K562 (cell line): ENCODE measurements around the gene CD1E.
"Not testable (repeated sequence)": the region's sequence is repeated elsewhere in the genome, so short reads cannot be mapped to it uniquely, and the experiment has no call there.

Experiments
- CCNT2 ChIP-seq: IDR thresholded peaks from 2 replicates; pipeline ENCODE4 v1.6.1; 2011; ENCODE audit warnings: borderline replicate concordance, low read depth, mild to moderate bottlenecking, moderate library complexity, mixed read lengths, low read length; ENCODE audit not compliant: insufficient read length; ENCODE audit errors: extremely low read depth
- ELF4 ChIP-seq: fragments of 450-650 bp; formaldehyde crosslinking; IDR thresholded peaks from 2 replicates; pipeline ENCODE4 v1.4.0; 2022; ENCODE audit warnings: missing genetic modification characterization
- JUN ChIP-seq, 2 experiments: sonication (generic) in 1 of 2; formaldehyde crosslinking in 1 of 2; IDR thresholded peaks; 2 replicates each; pipeline versions ENCODE4 v1.6.1 to v1.8.0; 2012 to 2022; ENCODE audit warnings: borderline replicate concordance in 2 of 2, mild to moderate bottlenecking in 2 of 2, improper control_type of control experiment in 1 of 2, low read depth in 1 of 2, low read length in 1 of 2, missing genetic modification reagents in 1 of 2
- MEF2A ChIP-seq: IDR thresholded peaks from 2 replicates; pipeline ENCODE4 v1.6.1; 2011; ENCODE audit warnings: low read depth, mild to moderate bottlenecking, low read length, moderate library complexity; ENCODE audit not compliant: control insufficient read depth
- NFYB ChIP-seq: IDR thresholded peaks from 2 replicates; pipeline ENCODE4 v1.6.1; 2011; ENCODE audit warnings: mild to moderate bottlenecking, moderate library complexity; ENCODE audit not compliant: insufficient read length; ENCODE audit errors: extremely low read depth
- PCBP1 ChIP-seq: fragments of 200-400 bp; formaldehyde crosslinking; IDR thresholded peaks from 2 replicates; pipeline ENCODE4 v1.6.1; 2018; ENCODE audit warnings: mild to moderate bottlenecking, low read depth, low read length; ENCODE audit not compliant: poor library complexity, severe bottlenecking
- PHB2 ChIP-seq: fragments of 450-650 bp; IDR thresholded peaks from 2 replicates; pipeline ENCODE4 v1.6.1; 2017; ENCODE audit warnings: low read depth
- PHF8 ChIP-seq: fragments of 200-600 bp; sonication (generic); IDR thresholded peaks from 2 replicates; pipeline ENCODE4 v1.6.1; 2012; ENCODE audit warnings: mixed run types, mild to moderate bottlenecking, inconsistent platforms, low read length, moderate library complexity, borderline replicate concordance
- POLR2AphosphoS5 ChIP-seq: IDR thresholded peaks from 2 replicates; pipeline ENCODE4 v1.6.1; 2011; ENCODE audit warnings: mild to moderate bottlenecking, low read depth, low read length, moderate library complexity; ENCODE audit not compliant: control insufficient read depth, insufficient read depth
- REST ChIP-seq, 2 experiments: fragments of 450-650 bp; formaldehyde crosslinking in 1 of 2; IDR thresholded peaks; 2 replicates each; pipeline versions ENCODE4 v1.4.0 to v1.6.1; 2014 to 2020; ENCODE audit warnings: mild to moderate bottlenecking in 2 of 2, borderline replicate concordance in 1 of 2, low read depth in 1 of 2
- ZNF77 ChIP-seq: fragments of 250-450 bp; sonication (Bioruptor Pico); IDR thresholded peaks from 2 replicates; pipeline ENCODE4 v1.5.0; 2020
- TF ChIP-seq, protein P1 (sequence below), 3 experiments: IDR thresholded peaks in 2 of 3; conservative IDR thresholded peaks in 1 of 3; 2 replicates each; pipeline ENCODE4 v1.5.1; 2011 to 2012; ENCODE audit warnings: low read length in 3 of 3, mild to moderate bottlenecking in 3 of 3, control low read depth in 2 of 3, improper control_type of control experiment in 1 of 3, inconsistent platforms in 1 of 3, low read depth in 1 of 3, mixed read lengths in 1 of 3, moderate library complexity in 1 of 3; ENCODE audit not compliant: insufficient read depth in 2 of 3
- TF ChIP-seq, protein P2 (sequence below): fragments of 450-650 bp; formaldehyde crosslinking; IDR thresholded peaks from 2 replicates; pipeline ENCODE4 v1.4.0; 2020; ENCODE audit warnings: mild to moderate bottlenecking, moderate library complexity

- TF ChIP-seq NFYB; POLR2AphosphoS5; PHB2; ELF4 (CRISPR knock-in tag); PHF8; MEF2A; REST (IDR thresholded peaks at IDR 0.05; ENCODE audit: borderline replicate concordance); REST (CRISPR knock-in tag; IDR thresholded peaks at IDR 0.05; ENCODE audit: low read depth); JUN (IDR thresholded peaks at IDR 0.05; ENCODE audit: borderline replicate concordance, low read depth, low read length); JUN (CRISPR knock-in tag; IDR thresholded peaks at IDR 0.05; ENCODE audit: borderline replicate concordance); PCBP1; ZNF77 (CRISPR knock-in tag); CCNT2: not testable (repeated sequence)
- TF ChIP-seq, protein P1, sequence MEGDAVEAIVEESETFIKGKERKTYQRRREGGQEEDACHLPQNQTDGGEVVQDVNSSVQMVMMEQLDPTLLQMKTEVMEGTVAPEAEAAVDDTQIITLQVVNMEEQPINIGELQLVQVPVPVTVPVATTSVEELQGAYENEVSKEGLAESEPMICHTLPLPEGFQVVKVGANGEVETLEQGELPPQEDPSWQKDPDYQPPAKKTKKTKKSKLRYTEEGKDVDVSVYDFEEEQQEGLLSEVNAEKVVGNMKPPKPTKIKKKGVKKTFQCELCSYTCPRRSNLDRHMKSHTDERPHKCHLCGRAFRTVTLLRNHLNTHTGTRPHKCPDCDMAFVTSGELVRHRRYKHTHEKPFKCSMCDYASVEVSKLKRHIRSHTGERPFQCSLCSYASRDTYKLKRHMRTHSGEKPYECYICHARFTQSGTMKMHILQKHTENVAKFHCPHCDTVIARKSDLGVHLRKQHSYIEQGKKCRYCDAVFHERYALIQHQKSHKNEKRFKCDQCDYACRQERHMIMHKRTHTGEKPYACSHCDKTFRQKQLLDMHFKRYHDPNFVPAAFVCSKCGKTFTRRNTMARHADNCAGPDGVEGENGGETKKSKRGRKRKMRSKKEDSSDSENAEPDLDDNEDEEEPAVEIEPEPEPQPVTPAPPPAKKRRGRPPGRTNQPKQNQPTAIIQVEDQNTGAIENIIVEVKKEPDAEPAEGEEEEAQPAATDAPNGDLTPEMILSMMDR (IDR thresholded peaks at IDR 0.05 in 2 of 3, conservative IDR thresholded peaks at IDR 0.05 in 1 of 3; ENCODE audit: insufficient read depth in 2 of 3, low read depth in 1 of 3, low read length in 3 of 3), result not testable (repeated sequence)
- TF ChIP-seq, protein P2, sequence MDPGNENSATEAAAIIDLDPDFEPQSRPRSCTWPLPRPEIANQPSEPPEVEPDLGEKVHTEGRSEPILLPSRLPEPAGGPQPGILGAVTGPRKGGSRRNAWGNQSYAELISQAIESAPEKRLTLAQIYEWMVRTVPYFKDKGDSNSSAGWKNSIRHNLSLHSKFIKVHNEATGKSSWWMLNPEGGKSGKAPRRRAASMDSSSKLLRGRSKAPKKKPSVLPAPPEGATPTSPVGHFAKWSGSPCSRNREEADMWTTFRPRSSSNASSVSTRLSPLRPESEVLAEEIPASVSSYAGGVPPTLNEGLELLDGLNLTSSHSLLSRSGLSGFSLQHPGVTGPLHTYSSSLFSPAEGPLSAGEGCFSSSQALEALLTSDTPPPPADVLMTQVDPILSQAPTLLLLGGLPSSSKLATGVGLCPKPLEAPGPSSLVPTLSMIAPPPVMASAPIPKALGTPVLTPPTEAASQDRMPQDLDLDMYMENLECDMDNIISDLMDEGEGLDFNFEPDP (CRISPR knock-in tag), result not testable (repeated sequence)
Observed at GRCh38 chr1:158348946-158349345, 4.7 kb upstream of the CD1E start.
